Upper lobe of left lung (tissue), 4 donors: Measurements from ENCODE around the gene FOXQ1.

Source experiments
- CTCF ChIP-seq, 6 experiments: fragments of 450-650 bp in 4 of 6; fragments of 200-600 bp in 2 of 6; sonication (generic) in 2 of 6; IDR thresholded peaks; one replicate each; pipeline ENCODE4 v1.5.1; 2016 to 2019; ENCODE audit warnings: antibody characterized with exemption in 6 of 6
- POLR2AphosphoS5 ChIP-seq, 2 donors: sonication (generic); formaldehyde crosslinking; IDR thresholded peaks; one replicate each; pipeline ENCODE4 v1.5.1; 2017; ENCODE audit warnings: antibody characterized with exemption in 2 of 2

- TF ChIP-seq CTCF (IDR thresholded peaks at IDR 0.05): no peak
- no peak for TF ChIP-seq POLR2AphosphoS5 (IDR thresholded peaks at IDR 0.05)
Observed at GRCh38 chr6:1318036-1318435, 6.1 kb downstream of the FOXQ1 start.
